Ovary (tissue), 3 donors: ENCODE measurements around the gene ADAR.

Source experiments
- EP300 ChIP-seq: sonication (generic); formaldehyde crosslinking; IDR thresholded peaks from one replicate; pipeline ENCODE4 v1.6.1; 2017; ENCODE audit warnings: antibody characterized with exemption
- POLR2A ChIP-seq: fragments of 450-650 bp; IDR thresholded peaks from one replicate; pipeline ENCODE4 v1.6.1; 2017; ENCODE audit warnings: antibody characterized with exemption, mild to moderate bottlenecking, moderate library complexity
- TF ChIP-seq, protein P1 (sequence below), 3 donors: fragments of 450-650 bp in 2 of 3; fragments of 200-600 bp in 1 of 3; IDR thresholded peaks; one replicate each; pipeline versions ENCODE4 v1.5.1 to v1.8.0; 2016 to 2022; ENCODE audit warnings: antibody characterized with exemption in 3 of 3, mild to moderate bottlenecking in 1 of 3
- donor health status: DM: no; HTN: no; CAD: no.

- TF ChIP-seq, protein P1, sequence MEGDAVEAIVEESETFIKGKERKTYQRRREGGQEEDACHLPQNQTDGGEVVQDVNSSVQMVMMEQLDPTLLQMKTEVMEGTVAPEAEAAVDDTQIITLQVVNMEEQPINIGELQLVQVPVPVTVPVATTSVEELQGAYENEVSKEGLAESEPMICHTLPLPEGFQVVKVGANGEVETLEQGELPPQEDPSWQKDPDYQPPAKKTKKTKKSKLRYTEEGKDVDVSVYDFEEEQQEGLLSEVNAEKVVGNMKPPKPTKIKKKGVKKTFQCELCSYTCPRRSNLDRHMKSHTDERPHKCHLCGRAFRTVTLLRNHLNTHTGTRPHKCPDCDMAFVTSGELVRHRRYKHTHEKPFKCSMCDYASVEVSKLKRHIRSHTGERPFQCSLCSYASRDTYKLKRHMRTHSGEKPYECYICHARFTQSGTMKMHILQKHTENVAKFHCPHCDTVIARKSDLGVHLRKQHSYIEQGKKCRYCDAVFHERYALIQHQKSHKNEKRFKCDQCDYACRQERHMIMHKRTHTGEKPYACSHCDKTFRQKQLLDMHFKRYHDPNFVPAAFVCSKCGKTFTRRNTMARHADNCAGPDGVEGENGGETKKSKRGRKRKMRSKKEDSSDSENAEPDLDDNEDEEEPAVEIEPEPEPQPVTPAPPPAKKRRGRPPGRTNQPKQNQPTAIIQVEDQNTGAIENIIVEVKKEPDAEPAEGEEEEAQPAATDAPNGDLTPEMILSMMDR (IDR thresholded peaks at IDR 0.05) = no peak
- no peak for TF ChIP-seq POLR2A
- TF ChIP-seq EP300 = no peak
Measured at GRCh38 chr1:154605534-154605933, 2.5 kb downstream of the ADAR start.
